Endothelial cell of umbilical vein (primary cell): Measurements from ENCODE around the gene RAP1GAP2. TPM values are rescaled to one million over a fixed set of nuclear protein-coding genes. Genes with fewer than 3 reads are reported as not detected.

Experiments used
- BruUV-seq: library from RNA; stranded (reverse); fragments of 400-500 nt; replicated peaks from 2 replicates; lab custom pipeline; 2021; lab: Mats Ljungman, UMichigan
- CTCF ChIA-PET: fragments of 300-600, 350-600 bp; sonication (Branson Sonifier 250); formaldehyde crosslinking; loops from one replicate; lab custom pipeline; 2021; ENCODE audit warnings: antibody characterized with exemption, inconsistent platforms; lab: Charles Lee
- POLR2A ChIA-PET: fragments of 300-600, 350-600 bp; sonication (Branson Sonifier 250); formaldehyde crosslinking; loops from one replicate; lab custom pipeline; 2021; ENCODE audit warnings: antibody characterized with exemption, inconsistent platforms; lab: Charles Lee
- DNase-seq: peaks from one replicate; pipeline ENCODE4 v3.0.0-alpha.2; 2011; ENCODE audit warnings: low read depth, low spot score
- FAIRE-seq: peaks from 2 replicates; lab custom pipeline; 2011; peaks lifted over from hg19 to GRCh38; lab: Jason Lieb, UNC
- H2AFZ ChIP-seq: 2 replicates; pipeline ENCODE4 v1.6.0; 2012; ENCODE audit warnings: low read depth, low read length, control low read depth, inconsistent platforms
- H3K27ac ChIP-seq: 2 replicates; pipeline ENCODE4 v1.5.1; 2011; ENCODE audit warnings: low read depth, mild to moderate bottlenecking, control low read depth, low read length, moderate library complexity; ENCODE audit not compliant: insufficient read depth
- H3K27me3 ChIP-seq, 2 experiments: 2 replicates each; pipeline versions ENCODE4 v1.6.0 to v1.6.1; 2011; ENCODE audit warnings: low read length in 2 of 2, mixed read lengths in 1 of 2; ENCODE audit not compliant: control insufficient read depth in 2 of 2, insufficient read depth in 2 of 2
- H3K36me3 ChIP-seq, 2 experiments: 2 replicates in 1 of 2; 3 replicates in 1 of 2; pipeline ENCODE4 v1.5.1; 2011; ENCODE audit warnings: low read length in 2 of 2, mild to moderate bottlenecking in 1 of 2, moderate library complexity in 1 of 2; ENCODE audit not compliant: control insufficient read depth in 2 of 2, insufficient read depth in 2 of 2; ENCODE audit errors: extremely low read depth in 1 of 2
- H3K4me1 ChIP-seq: 3 replicates; pipeline ENCODE4 v1.5.1; 2011; ENCODE audit warnings: mild to moderate bottlenecking, low read length; ENCODE audit not compliant: control insufficient read depth, insufficient read depth; ENCODE audit errors: extremely low read depth
- H3K4me2 ChIP-seq: 2 replicates; pipeline ENCODE4 v1.6.1; 2011; ENCODE audit warnings: low read length, control low read depth, mixed read lengths; ENCODE audit not compliant: insufficient read depth
- H3K4me3 ChIP-seq, 3 experiments: fragments of 200-600 bp in 1 of 3; sonication (generic), shearing (Covaris generic) in 1 of 3; replicated peaks in 1 of 3; 2 replicates each; pipeline ENCODE4 v1.5.1; 2011 to 2016; ENCODE audit warnings: control low read depth in 3 of 3, low read length in 3 of 3, mild to moderate bottlenecking in 2 of 3, inconsistent platforms in 1 of 3, low read depth in 1 of 3, moderate library complexity in 1 of 3; ENCODE audit not compliant: insufficient read depth in 1 of 3
- H3K79me2 ChIP-seq: 2 replicates; pipeline ENCODE4 v1.6.0; 2012; ENCODE audit warnings: low read length, inconsistent platforms; ENCODE audit not compliant: control insufficient read depth, insufficient read depth
- H3K9ac ChIP-seq: replicated peaks from 2 replicates; pipeline ENCODE3; 2011; ENCODE audit warnings: low read length, control low read depth; ENCODE audit not compliant: insufficient read depth; ENCODE audit errors: extremely low read depth
- H3K9me1 ChIP-seq: replicated peaks from 3 replicates; pipeline ENCODE4 v1.6.0; 2011; ENCODE audit warnings: mild to moderate bottlenecking, low read length; ENCODE audit not compliant: control insufficient read depth, insufficient read depth; ENCODE audit errors: extremely low read depth
- H3K9me3 ChIP-seq: replicated peaks from 2 replicates; pipeline ENCODE4 v1.5.1; 2012; ENCODE audit warnings: low read length, inconsistent platforms; ENCODE audit not compliant: control insufficient read depth, insufficient read depth
- H4K20me1 ChIP-seq: replicated peaks from 2 replicates; pipeline ENCODE3; 2011; ENCODE audit warnings: mild to moderate bottlenecking, low read length; ENCODE audit not compliant: control insufficient read depth, insufficient read depth; ENCODE audit errors: extremely low read depth
- EZH2 ChIP-seq: IDR thresholded peaks from 2 replicates; pipeline ENCODE4 v1.6.1; 2012; ENCODE audit warnings: borderline replicate concordance, low read depth, mild to moderate bottlenecking, moderate library complexity, low read length, inconsistent platforms; ENCODE audit not compliant: severe bottlenecking
- FOS ChIP-seq: IDR thresholded peaks from 2 replicates; pipeline ENCODE4 v1.6.1; 2011; ENCODE audit warnings: mild to moderate bottlenecking, low read length, moderate library complexity, borderline replicate concordance; ENCODE audit not compliant: insufficient read depth
- GATA2 ChIP-seq: IDR thresholded peaks from 2 replicates; pipeline ENCODE4 v1.7.0; 2011; ENCODE audit warnings: low read depth, mild to moderate bottlenecking, moderate library complexity, mixed read lengths, low read length; ENCODE audit not compliant: insufficient read length, insufficient read depth
- JUN ChIP-seq: IDR thresholded peaks from 2 replicates; pipeline ENCODE4 v1.6.1; 2011; ENCODE audit warnings: borderline replicate concordance, low read depth; ENCODE audit not compliant: insufficient read length, insufficient read depth
- MYC ChIP-seq: IDR thresholded peaks from one replicate; pipeline ENCODE4 v1.6.1; 2011; ENCODE audit warnings: mild to moderate bottlenecking, low read depth, low read length
- POLR2A ChIP-seq: IDR thresholded peaks from 2 replicates; pipeline ENCODE4 v1.6.1; 2012; ENCODE audit warnings: low read depth, mild to moderate bottlenecking, control low read depth, low read length
- POLR2AphosphoS5 ChIP-seq: IDR thresholded peaks from 2 replicates; pipeline ENCODE4 v1.6.1; 2012; ENCODE audit warnings: low read depth, mild to moderate bottlenecking, control low read depth, low read length, moderate library complexity; ENCODE audit not compliant: insufficient read depth
- dilution Hi-C: fragments of 300-500 bp; cut with MboI; formaldehyde crosslinking; loops from one replicate; pipeline ENCODE4 v1.15.0; 2019; ENCODE audit warnings: low sequenced_read_pairs; ENCODE audit not compliant: extremely low pct_ligation_motif_present
- intact Hi-C: fragments of 100-400 bp; cut with micrococcal nuclease; formaldehyde crosslinking; loops from one replicate; pipeline ENCODE4 v1.10.0; 2022
- polyA plus RNA-seq, 4 experiments: library from polyadenylated mRNA; depleted of rRNA in 3 of 4; stranded (reverse) in 3 of 4; unstranded in 1 of 4; fragments of >200 nt; gene quantifications; 2 replicates each; pipeline versions ENCODE4 v1.2.1 to v1.2.3, GENCODE V29; 2011 to 2012; ENCODE audit warnings: missing spikeins in 1 of 4
- total RNA-seq: library from RNA; stranded (reverse); gene quantifications from 2 replicates; pipeline ENCODE4 v1.2.3, GENCODE V29; 2021
- TF ChIP-seq, protein P1 (sequence below): IDR thresholded peaks from 2 replicates; pipeline ENCODE4 v1.6.1; 2011; ENCODE audit not compliant: insufficient read depth, insufficient read length
- TF ChIP-seq, protein P2 (sequence below), 2 donors: IDR thresholded peaks; 1 replicate in 1 of 2; 2 replicates in 1 of 2; pipeline ENCODE4 v1.5.1; 2011; ENCODE audit warnings: low read length in 2 of 2, mild to moderate bottlenecking in 2 of 2, moderate library complexity in 2 of 2, control low read depth in 1 of 2, inconsistent platforms in 1 of 2, low read depth in 1 of 2; ENCODE audit not compliant: insufficient read depth in 1 of 2; ENCODE audit errors: extremely low read depth in 1 of 2

The RAP1GAP2 gene
- total and polyA plus RNA-seq, 2 donors (not counting 3 experiments of a cell fraction or from before 2014, with no cell fraction given), result 1.4 to 3.6 TPM

DNA sequence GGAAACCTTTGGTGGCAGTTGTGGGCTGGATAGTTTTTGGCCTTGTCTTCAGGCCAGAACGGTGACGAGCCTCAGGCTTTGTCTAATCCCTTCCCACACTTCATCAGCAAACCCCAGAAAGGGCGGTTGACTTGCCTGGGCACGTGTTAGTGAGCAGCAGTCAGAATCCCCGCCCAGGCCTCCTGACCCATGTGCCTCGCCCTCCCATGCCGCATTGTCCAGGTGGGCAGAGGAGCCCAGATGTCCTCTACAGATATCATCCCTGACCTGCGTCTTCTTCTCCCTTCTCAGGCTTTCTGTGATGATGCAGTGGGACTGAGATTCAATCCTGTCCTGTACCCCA lies 184.6 kb downstream of the RAP1GAP2 start:
- FAIRE-seq (no peak), DNase-seq (no peak)
- TF ChIP-seq, protein P1, sequence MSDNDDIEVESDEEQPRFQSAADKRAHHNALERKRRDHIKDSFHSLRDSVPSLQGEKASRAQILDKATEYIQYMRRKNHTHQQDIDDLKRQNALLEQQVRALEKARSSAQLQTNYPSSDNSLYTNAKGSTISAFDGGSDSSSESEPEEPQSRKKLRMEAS, result no peak
- dilution Hi-C loops, result no loop called here
- H3K79me2 ChIP-seq, result no peaks in the 10 kb centered on the region
- H3K9me3 ChIP-seq, result no peaks in the 10 kb centered on the region
- no peaks in the 10 kb centered on the region for H3K36me3 ChIP-seq
- BruUV-seq, result no TSS peak
- intact Hi-C loops, result no loop called here
- H3K9me1 ChIP-seq, result no peaks in the 10 kb centered on the region
- H3K4me2 ChIP-seq, result no peak overlapping the region
- no peaks in the 10 kb centered on the region for H4K20me1 ChIP-seq
- H3K27me3 ChIP-seq, result peaks cover 0 to 2% of the 10 kb centered on the region in 2 experiments
- POLR2A ChIA-PET, result no interaction called here
- CTCF ChIA-PET, result interaction anchor here (0.7 to 1.5 kb wide), 2 partner anchors 28 to 50 kb away, joined by 3 to 6 read pairs; no protein-coding TSS in a partner anchor
- H2AFZ ChIP-seq, result no peak overlapping the region
- no peak overlapping the region for H3K27ac ChIP-seq
- H3K4me3 ChIP-seq, result no peak overlapping the region
- H3K9ac ChIP-seq, result no peak overlapping the region
- no peaks in the 10 kb centered on the region for H3K4me1 ChIP-seq

DNA sequence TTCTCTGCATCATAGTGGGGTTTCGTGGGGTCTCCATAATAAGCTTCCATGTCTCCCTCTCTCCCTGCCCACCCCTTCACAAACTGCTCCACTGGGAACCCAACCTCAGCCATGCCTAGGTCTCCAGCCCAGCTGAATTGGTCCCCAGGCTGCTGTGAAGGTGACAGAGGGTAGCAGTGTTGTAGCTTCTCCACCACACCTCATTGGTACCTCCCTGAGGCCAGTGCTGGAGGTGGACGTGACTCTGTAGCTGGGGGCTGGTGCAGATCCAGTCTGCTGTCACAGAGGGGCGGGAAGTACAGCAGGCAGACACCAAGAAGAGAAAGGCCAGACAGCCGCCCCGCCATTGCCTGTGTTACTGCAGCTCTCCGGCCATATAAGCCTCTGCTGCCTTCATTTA lies 185.1 kb downstream of the RAP1GAP2 start:
- Histone ChIP-seq H3K9me3 (no peaks in the 10 kb centered on the region), H3K79me2 (no peaks in the 10 kb centered on the region), H3K4me1 (no peaks in the 10 kb centered on the region), H3K36me3 (no peaks in the 10 kb centered on the region), H3K4me2 (no peak overlapping the region), H3K27ac (no peak overlapping the region), H3K4me3 (no peak overlapping the region), H4K20me1 (no peaks in the 10 kb centered on the region), H3K9me1 (no peaks in the 10 kb centered on the region), H2AFZ (no peak overlapping the region), H3K9ac (no peak overlapping the region), H3K27me3 (peaks cover 0 to 2% of the 10 kb centered on the region in 2 experiments)
- intact Hi-C loops, result no loop called here
- DNase-seq (no peak), FAIRE-seq (no peak)
- CTCF ChIA-PET, result interaction anchor here (0.7 to 1.5 kb wide), 2 partner anchors 28 to 51 kb away, joined by 3 to 6 read pairs; no protein-coding TSS in a partner anchor
- BruUV-seq, result no TSS peak
- dilution Hi-C loops, result no loop called here
- TF ChIP-seq EZH2 (no peak), MYC (no peak), FOS (no peak), GATA2 (no peak), POLR2A (no peak), POLR2AphosphoS5 (no peak), JUN (no peak)
- TF ChIP-seq, protein P2, sequence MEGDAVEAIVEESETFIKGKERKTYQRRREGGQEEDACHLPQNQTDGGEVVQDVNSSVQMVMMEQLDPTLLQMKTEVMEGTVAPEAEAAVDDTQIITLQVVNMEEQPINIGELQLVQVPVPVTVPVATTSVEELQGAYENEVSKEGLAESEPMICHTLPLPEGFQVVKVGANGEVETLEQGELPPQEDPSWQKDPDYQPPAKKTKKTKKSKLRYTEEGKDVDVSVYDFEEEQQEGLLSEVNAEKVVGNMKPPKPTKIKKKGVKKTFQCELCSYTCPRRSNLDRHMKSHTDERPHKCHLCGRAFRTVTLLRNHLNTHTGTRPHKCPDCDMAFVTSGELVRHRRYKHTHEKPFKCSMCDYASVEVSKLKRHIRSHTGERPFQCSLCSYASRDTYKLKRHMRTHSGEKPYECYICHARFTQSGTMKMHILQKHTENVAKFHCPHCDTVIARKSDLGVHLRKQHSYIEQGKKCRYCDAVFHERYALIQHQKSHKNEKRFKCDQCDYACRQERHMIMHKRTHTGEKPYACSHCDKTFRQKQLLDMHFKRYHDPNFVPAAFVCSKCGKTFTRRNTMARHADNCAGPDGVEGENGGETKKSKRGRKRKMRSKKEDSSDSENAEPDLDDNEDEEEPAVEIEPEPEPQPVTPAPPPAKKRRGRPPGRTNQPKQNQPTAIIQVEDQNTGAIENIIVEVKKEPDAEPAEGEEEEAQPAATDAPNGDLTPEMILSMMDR (IDR thresholded peaks at IDR 0.05; ENCODE audit: extremely low read depth in 1 of 2, insufficient read depth in 1 of 2, low read depth in 1 of 2, low read length in 2 of 2), result no peak
- TF ChIP-seq, protein P1, result no peak
- POLR2A ChIA-PET, result no interaction called here
